ENCODE measurements around the gene ZNF672.

DNA sequence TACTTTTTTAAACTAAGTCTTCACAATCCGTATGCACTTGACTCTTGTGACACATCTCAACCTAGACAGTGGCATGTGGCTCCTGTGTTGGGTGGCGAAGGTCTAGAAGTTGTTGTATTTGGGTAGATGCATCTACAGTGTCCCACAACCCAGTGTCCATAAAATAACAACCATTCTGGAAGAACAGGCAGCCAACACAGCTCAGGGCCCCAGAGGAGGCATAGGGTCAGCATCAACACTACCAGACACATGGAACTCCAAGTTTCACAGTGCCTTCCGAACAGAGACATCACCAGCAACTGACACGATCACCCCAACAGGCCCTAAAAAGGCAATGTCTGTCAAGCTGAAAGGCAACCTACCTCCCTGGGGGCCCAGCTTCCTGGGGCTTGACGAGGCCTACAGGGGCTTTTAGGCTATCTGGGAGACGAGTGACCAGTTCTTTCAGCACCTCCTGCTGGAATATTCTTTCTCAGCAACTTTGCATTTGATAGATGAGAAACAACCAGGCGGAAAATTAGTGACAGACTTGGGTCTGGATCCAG, 17.9 kb upstream of the ZNF672 start:
- TF ChIP-seq, protein P1, sequence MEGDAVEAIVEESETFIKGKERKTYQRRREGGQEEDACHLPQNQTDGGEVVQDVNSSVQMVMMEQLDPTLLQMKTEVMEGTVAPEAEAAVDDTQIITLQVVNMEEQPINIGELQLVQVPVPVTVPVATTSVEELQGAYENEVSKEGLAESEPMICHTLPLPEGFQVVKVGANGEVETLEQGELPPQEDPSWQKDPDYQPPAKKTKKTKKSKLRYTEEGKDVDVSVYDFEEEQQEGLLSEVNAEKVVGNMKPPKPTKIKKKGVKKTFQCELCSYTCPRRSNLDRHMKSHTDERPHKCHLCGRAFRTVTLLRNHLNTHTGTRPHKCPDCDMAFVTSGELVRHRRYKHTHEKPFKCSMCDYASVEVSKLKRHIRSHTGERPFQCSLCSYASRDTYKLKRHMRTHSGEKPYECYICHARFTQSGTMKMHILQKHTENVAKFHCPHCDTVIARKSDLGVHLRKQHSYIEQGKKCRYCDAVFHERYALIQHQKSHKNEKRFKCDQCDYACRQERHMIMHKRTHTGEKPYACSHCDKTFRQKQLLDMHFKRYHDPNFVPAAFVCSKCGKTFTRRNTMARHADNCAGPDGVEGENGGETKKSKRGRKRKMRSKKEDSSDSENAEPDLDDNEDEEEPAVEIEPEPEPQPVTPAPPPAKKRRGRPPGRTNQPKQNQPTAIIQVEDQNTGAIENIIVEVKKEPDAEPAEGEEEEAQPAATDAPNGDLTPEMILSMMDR (IDR thresholded peaks at IDR 0.05; ENCODE audit: low read depth, low read length, poor library complexity, severe bottlenecking): no peak
- TF ChIP-seq EZH2phosphoT487 (IDR thresholded peaks at IDR 0.05; ENCODE audit: borderline replicate concordance, low read length): no peak
